Heart right ventricle (tissue), 16 donors: ENCODE measurements around the gene BASP1. TPM values are rescaled to one million over a fixed set of nuclear protein-coding genes. Genes with fewer than 3 reads are reported as not detected.

Source experiments
- ATAC-seq, 8 donors: fragments of 200-7000 bp; cut with Tn5 transposase; one replicate each; pipeline ENCODE4 v1.9.1; 2020; ENCODE audit warnings: mild to moderate bottlenecking in 8 of 8, moderate library complexity in 8 of 8, moderate number of reproducible peaks in 1 of 8
- DNase-seq, 2 donors: peaks; one replicate each; pipeline ENCODE4 v3.0.0-alpha.2; 2020
- H3K27ac ChIP-seq, 10 donors: fragments of 200-600 bp; sonication (generic) in 2 of 10; one replicate each; pipeline versions ENCODE4 v1.5.0 to v1.8.0; 2020 to 2022; ENCODE audit warnings: mild to moderate bottlenecking in 3 of 10
- H3K27me3 ChIP-seq, 7 donors: fragments of 200-600 bp; one replicate each; pipeline ENCODE4 v1.8.0; 2021 to 2022; ENCODE audit warnings: mild to moderate bottlenecking in 2 of 7
- H3K36me3 ChIP-seq, 9 donors: fragments of 200-600 bp; sonication (generic) in 1 of 9; one replicate each; pipeline versions ENCODE4 v1.5.0 to v1.8.0; 2020 to 2022; ENCODE audit warnings: mild to moderate bottlenecking in 2 of 9
- H3K4me1 ChIP-seq, 9 donors: fragments of 200-600 bp; sonication (generic) in 1 of 9; one replicate each; pipeline versions ENCODE4 v1.5.0 to v1.8.0; 2020 to 2022; ENCODE audit warnings: mild to moderate bottlenecking in 4 of 9
- H3K4me3 ChIP-seq, 10 donors: fragments of 200-600 bp; sonication (generic) in 2 of 10; one replicate each; pipeline versions ENCODE4 v1.5.0 to v1.8.0; 2020 to 2022; ENCODE audit warnings: mild to moderate bottlenecking in 7 of 10, moderate library complexity in 2 of 10
- H3K9me3 ChIP-seq, 11 donors: fragments of 200-600 bp in 10 of 11; sonication (generic) in 2 of 11; one replicate each; pipeline versions ENCODE4 v1.5.0 to v1.8.0; 2013 to 2022; ENCODE audit warnings: mild to moderate bottlenecking in 2 of 11, control low read depth in 1 of 11, moderate library complexity in 1 of 11
- CTCF ChIP-seq, 9 donors: fragments of 200-600 bp; sonication (generic) in 2 of 9; IDR thresholded peaks; one replicate each; pipeline versions ENCODE4 v1.5.0 to v1.8.0; 2021 to 2022; ENCODE audit warnings: antibody characterized with exemption in 9 of 9, mild to moderate bottlenecking in 5 of 9, moderate library complexity in 1 of 9
- WGBS, 2 donors: extraction: QIAGEN DNeasy Blood & Tissue Kit; methylation state at CpG; one replicate each; pipeline ENCODE4 v1.1.7; 2013; ENCODE audit warnings: inconsistent platforms in 1 of 2; 5-methylcytosine and 5-hydroxymethylcytosine counted together
- intact Hi-C, 10 donors: fragments of 100-400 bp; cut with DNase I; formaldehyde crosslinking; loops; one replicate each; pipeline versions ENCODE4 v1.11.1 to v1.14.2; 2022
- polyA plus RNA-seq, 2 donors: library from polyadenylated mRNA; stranded (reverse); fragments of 200-250 nt; gene quantifications; one replicate each; pipeline ENCODE4 v1.2.3, GENCODE V29; 2013
- total RNA-seq, 10 donors: library from RNA; stranded (reverse); fragmentation: NEBNext Ultra II Directional in 3 of 10; extraction: Animal tissue kit (Norgen Biotek cat#: 25700) in 3 of 10; gene quantifications; one replicate each; pipeline versions ENCODE4 v1.2.1 to v1.2.4, GENCODE V29; 2021 to 2023
- donor health status: Arrhythmogenic right ventricular cardiomyopathy.
- donor health status: ischemic (EF 13 %, LVEDD 7.1; RV severe dilation, severe dysfunction).
- donor health status: healthy with polysubstance abuse.
- donor health status: DM: no; HTN: yes; CAD: no.
- donor health status: DM: no; HTN: no; CAD: no.
- donor health status: ischemic (EF 25% LVEDD 6.9; RV normal size, moderate dysfunction).
- donor health status: ischemic (EF 25% LVEDD 5.7; RV mildly dilated, moderate dysfunction).
- donor health status: healthy.
- donor health status: DM: yes; HTN: yes; CAD: no.
- donor health status: Ischemic cardiomyopathy.
- donor health status: ischemic (EF 35%, LVEDD 5.7; RV mildly dilated, moderate dysfunction).
- donor health status: nonischemic (EF 11% LVEDD 7.7; RV severe dilation, severe dysfunction).
- donor health status: DM: yes; HTN: yes; CAD: no.
- donor health status: PGD.
- donor health status: ischemic (EF 29% LVEDD 5.4; RV normal size, mild dysfunction).
- donor health status: nonischemic (EF 23%, LVEDD 6.1; RV moderate dilation, normal function).

BASP1 gene
- total and polyA plus RNA-seq, 12 donors = 0.42 to 8.8 (median 1.6) TPM

DNA sequence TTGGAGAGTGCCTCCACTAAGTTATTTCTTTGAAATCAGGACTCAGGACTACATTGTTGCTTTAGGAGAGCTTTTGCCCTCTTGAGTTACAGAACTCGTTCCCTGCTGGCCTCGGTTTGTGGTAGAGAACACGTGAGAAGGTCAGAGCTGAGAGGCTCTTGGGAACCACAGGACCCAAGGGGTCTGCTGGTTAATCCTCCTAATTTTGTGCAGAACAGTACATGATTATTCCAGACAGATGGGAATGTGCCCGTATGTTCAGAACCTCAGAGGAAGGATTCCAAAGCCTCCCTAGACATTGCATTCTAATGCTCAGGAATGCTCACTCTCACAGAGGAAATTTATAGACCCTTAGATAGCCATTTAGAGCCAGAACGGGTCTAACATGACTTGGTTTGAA, 25.2 kb upstream of the BASP1 start:
- no peak for TF ChIP-seq CTCF (IDR thresholded peaks at IDR 0.05)
- Histone ChIP-seq H3K4me1 (peaks cover 7 to 19% (median 13%) of the 10 kb centered on the region in 9 donors), H3K27ac (no peak overlapping the region), H3K36me3 (no peaks in the 10 kb centered on the region), H3K27me3 (peaks cover 0 to 8% (median 0%) of the 10 kb centered on the region in 7 donors), H3K9me3 (no peaks in the 10 kb centered on the region), H3K4me3 (no peak overlapping the region)
- ATAC-seq (no peak), DNase-seq (no peak)
- intact Hi-C loops = loop anchor here in 5 of 10 donors (5.0 to 10.0 kb wide), 5 partner anchors 265 to 707 kb away; no protein-coding TSS in a partner anchor
- 34 to 36% methylated on average over 5 of the region's 5 CpGs for WGBS, 2 donors

GRCh38 chr5:17196024-17196423, 21.4 kb upstream of the BASP1 start:
- 88 to 91% methylated on average over 5 of the region's 5 CpGs for WGBS, 2 donors

DNA sequence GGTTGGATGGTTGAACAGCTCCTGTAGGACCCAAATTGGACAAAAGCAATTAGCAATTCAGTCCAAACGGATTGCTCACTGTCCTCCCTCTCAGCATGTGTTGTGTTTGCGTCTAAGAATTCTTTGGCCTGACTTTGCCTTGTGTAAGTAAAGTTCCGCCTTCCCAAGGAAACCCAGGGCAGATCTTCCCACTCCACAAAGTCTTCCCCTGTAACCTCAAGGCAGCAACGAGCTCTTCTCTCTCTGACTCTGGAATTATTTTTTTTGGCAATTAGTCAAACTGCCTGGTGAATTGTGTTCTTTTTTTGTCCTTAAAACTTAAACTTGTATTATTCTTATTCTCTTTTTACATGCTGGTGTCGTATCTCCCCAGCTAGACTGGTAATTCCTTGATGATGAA, 20.7 kb upstream of the BASP1 start:
- H3K27ac ChIP-seq = no peak overlapping the region
- intact Hi-C loops = loop anchor here in 5 of 10 donors (5.0 to 10.0 kb wide), 4 partner anchors 399 to 712 kb away; no protein-coding TSS in a partner anchor
- ATAC-seq = no peak
- peaks cover 0 to 17% (median 4%) of the 10 kb centered on the region in 7 donors for H3K27me3 ChIP-seq
- no peak for TF ChIP-seq CTCF (IDR thresholded peaks at IDR 0.05)
- H3K36me3 ChIP-seq = no peaks in the 10 kb centered on the region
- 64 to 66% methylated on average over 5 of the region's 5 CpGs for WGBS, 2 donors
- DNase-seq = no peak
- H3K9me3 ChIP-seq = peaks cover 0 to 12% (median 0%) of the 10 kb centered on the region in 11 donors
- H3K4me3 ChIP-seq = no peak overlapping the region
- no peaks in the 10 kb centered on the region for H3K4me1 ChIP-seq

More at GRCh38 chr5:17196024-17196423, 21.4 kb upstream of the BASP1 start:
- no peak overlapping the region for H3K4me3 ChIP-seq
- TF ChIP-seq CTCF (IDR thresholded peaks at IDR 0.05) = no peak
- H3K36me3 ChIP-seq = no peaks in the 10 kb centered on the region
- ATAC-seq (no peak), DNase-seq (no peak)
- no peaks in the 10 kb centered on the region for H3K4me1 ChIP-seq
- intact Hi-C loops = loop anchor here in 5 of 10 donors (5.0 to 10.0 kb wide), 4 partner anchors 399 to 711 kb away; no protein-coding TSS in a partner anchor
- no peak overlapping the region for H3K27ac ChIP-seq
- peaks cover 0 to 10% (median 0%) of the 10 kb centered on the region in 7 donors for H3K27me3 ChIP-seq
- peaks cover 0 to 12% (median 0%) of the 10 kb centered on the region in 11 donors for H3K9me3 ChIP-seq

- intact Hi-C loops = loop anchor here in 4 of 10 donors (5.0 to 10.0 kb wide), 4 partner anchors 519 to 719 kb away; no protein-coding TSS in a partner anchor
- 34 to 42% methylated on average over 10 of the region's 10 CpGs for WGBS, 2 donors
- ATAC-seq = peak; percentile 68 to 87 (median 78)
- Histone ChIP-seq H3K27ac (no peak overlapping the region), H3K4me3 (no peak overlapping the region), H3K9me3 (peaks cover 0 to under 1% (median 0%) of the 10 kb centered on the region in 11 donors), H3K27me3 (peaks cover 0 to 74% (median 30%) of the 10 kb centered on the region in 7 donors), H3K4me1 (no peaks in the 10 kb centered on the region), H3K36me3 (no peaks in the 10 kb centered on the region)
- peak; percentile 47 to 81 (median 74) for TF ChIP-seq CTCF (IDR thresholded peaks at IDR 0.05)
- DNase-seq = no peak
Measured at GRCh38 chr5:17203329-17204132, 13.9 kb upstream of the BASP1 start.
